ENCODE measurements around the gene HSD17B11.

DNA sequence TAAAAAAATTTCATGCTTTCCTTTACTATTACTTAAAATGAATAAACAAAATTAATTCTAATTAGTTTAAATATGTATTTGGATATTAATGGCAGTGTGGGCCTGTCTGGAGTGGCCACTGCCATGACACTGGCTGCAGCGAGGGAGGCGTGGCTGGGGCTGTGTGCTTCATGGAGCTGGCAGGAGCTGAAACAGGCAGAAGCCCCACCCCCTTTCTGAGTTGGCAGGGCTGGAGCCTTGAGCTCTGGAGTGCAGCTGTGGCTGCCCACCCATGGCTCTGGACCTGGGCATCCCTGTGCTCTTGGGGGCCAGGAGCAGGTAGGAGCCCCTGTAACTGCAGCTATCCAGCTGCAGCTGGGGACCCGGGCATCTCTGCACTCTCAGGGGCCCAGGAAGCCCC is 8.2 kb upstream of the HSD17B11 start:
- TF ChIP-seq, protein P1, sequence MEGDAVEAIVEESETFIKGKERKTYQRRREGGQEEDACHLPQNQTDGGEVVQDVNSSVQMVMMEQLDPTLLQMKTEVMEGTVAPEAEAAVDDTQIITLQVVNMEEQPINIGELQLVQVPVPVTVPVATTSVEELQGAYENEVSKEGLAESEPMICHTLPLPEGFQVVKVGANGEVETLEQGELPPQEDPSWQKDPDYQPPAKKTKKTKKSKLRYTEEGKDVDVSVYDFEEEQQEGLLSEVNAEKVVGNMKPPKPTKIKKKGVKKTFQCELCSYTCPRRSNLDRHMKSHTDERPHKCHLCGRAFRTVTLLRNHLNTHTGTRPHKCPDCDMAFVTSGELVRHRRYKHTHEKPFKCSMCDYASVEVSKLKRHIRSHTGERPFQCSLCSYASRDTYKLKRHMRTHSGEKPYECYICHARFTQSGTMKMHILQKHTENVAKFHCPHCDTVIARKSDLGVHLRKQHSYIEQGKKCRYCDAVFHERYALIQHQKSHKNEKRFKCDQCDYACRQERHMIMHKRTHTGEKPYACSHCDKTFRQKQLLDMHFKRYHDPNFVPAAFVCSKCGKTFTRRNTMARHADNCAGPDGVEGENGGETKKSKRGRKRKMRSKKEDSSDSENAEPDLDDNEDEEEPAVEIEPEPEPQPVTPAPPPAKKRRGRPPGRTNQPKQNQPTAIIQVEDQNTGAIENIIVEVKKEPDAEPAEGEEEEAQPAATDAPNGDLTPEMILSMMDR (IDR thresholded peaks at IDR 0.05; ENCODE audit: low read length): no peak
- no peak for TF ChIP-seq EZH2 (IDR thresholded peaks at IDR 0.05; ENCODE audit: borderline replicate concordance, low read length)
